Umbilical cord (tissue), 2 donors: ENCODE results near the gene CHST9. TPM values are rescaled to one million over a fixed set of nuclear protein-coding genes. Genes with fewer than 3 reads are reported as not detected.
"Not testable (repeated sequence)": the region's sequence is repeated elsewhere in the genome, so short reads cannot be mapped to it uniquely, and the experiment has no call there.

Source experiments
- DNase-seq: peaks from one replicate; pipeline ENCODE4 v3.0.0-alpha.2; 2015; ENCODE audit warnings: low spot score
- total RNA-seq: library from RNA; depleted of rRNA; stranded (reverse); fragments of >200 nt; gene quantifications from one replicate; pipeline ENCODE4 v1.2.3, GENCODE V29; 2014; ENCODE audit warnings: low replicate concordance; ENCODE audit not compliant: insufficient read depth

Gene CHST9
- total RNA-seq, 1 donor from 2014 or later = 3.4 TPM

DNA sequence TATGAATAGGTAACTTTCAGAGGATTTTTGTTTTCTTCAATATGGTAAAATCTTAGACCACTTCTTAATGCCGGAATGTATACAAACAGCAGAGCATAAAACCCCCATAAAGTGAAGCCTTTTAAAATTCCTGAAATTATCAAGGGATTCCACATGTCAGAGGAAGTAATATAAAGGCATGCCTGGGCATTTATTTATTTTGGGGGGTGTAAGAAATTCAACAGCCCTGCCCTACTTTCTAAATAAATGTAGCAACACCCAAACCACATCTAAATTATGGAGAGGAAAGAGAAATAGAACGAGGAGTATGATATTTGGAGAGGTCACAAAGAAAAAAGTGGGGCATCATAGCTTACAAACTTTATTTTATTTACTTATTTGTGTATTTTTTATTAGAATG is 9.9 kb downstream of the CHST9 start:
- no peak for DNase-seq

DNA sequence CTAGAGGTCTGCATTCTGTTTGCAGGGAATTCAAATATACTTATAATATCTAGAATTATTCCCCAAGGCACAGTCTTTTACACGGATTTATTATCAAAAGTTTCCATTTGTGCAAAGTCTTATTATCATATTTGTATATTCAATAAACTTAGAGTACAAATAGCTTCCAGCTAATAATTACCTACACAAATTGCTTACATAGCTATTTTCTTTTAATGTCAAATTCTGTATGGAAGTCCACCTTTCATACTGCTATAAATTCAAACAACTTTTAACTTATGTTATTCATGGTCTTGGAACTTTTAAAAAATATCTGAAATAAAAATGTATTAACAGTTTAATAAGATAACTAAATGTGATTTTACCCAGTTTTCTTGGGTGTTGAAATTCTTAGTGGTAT is 13.1 kb downstream of the CHST9 start:
- DNase-seq = no peak

DNA sequence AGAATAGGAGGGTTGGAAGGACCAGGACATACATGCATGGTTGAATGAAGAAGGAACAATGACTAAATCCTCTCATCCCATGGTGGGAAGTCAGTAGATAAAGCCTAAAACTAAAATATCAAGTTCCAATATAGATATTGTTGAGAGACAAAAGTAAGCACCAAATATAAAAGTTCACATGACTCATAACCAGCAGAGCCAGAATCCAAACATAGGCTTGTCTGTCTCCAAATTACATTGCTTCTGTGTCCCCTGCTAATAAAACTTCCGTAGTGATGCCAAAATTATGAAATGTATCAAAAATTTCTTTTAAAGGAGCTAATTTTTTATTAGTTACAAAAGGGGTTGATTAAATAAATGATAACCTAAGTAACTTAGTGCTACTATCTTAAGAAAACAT is 19.7 kb downstream of the CHST9 start:
- DNase-seq = no peak

DNA sequence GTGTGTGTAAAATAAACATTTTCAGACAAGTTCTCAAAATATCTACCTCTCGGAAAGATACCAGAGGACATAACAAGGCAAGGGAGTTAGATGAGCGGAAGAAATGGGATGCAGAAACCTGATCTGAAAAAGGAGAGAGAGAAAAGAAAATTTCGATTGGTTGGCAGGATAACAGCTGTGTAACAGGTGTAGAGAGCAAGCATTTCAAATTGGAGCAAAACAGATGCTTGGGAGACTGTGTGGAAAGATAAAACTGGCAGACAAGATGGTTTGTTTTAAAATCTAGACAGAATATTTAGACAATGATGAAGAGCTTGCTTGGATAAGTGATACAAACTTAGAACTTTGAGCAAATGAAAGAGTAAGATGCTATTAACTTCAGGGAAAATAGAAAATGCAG is 20.2 kb downstream of the CHST9 start:
- no peak for DNase-seq

DNA sequence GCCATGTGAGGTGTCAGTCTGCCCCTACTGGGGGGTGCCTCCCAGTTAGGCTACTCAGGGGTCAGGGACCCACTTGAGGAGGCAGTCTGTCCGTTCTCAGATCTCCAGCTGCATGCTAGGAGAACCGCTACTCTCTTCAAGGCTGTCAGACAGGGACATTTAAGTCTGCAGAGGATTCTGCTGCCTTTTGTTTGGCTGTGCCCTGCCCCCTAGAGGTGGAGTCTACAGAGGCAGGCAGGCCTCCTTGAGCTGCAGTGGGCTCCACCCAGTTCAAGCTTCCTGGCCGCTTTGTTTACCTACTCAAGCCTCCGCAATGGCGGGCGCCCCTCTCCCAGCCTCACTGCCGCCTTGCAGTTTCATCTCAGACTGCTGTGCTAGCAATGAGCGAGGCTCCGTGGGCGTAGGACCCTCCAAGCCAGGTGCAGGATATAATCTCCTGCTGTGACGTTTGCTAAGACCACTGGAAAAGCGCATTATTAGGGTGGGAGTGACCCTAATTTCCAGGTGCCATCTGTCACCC is 21.9 kb downstream of the CHST9 start:
- not testable (repeated sequence) for DNase-seq

DNA sequence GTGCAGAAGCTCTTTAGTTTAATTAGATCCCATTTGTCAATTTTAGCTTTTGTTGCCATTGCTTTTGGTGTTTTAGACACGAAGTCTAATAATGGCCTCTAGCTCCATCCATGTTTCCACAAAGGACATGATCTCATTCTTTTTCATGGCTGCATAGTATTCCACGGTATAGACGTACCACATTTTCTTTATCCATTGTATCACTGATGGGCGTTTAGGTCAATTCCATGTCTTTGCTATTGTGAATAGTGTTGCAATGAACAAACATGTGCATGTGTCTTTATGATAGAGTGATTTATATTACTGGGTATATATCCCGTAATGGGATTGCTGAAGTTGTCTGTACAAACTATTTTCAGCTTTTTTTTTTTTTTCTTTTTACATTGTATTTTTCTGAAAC is 35.9 kb downstream of the CHST9 start:
- DNase-seq = not testable (repeated sequence)

DNA sequence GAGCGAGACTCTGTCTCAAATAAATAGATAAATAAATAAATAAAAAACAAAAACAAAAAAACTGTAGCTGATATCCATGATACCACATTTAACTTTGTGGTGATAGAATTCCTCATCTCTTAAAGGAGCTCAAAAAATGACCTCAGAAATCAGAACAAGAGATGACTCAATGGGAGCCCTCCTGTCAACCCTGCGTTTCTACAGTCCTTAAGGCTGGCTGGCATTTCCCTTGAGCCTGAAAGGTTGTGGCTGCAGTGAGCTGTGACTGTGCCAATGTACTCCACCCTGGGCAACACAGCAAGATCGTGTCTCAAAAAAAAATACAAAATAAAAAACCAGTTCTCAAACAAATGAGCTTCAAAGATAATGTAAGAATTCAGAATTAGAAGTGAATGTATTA is 40.4 kb downstream of the CHST9 start:
- DNase-seq = no peak

DNA sequence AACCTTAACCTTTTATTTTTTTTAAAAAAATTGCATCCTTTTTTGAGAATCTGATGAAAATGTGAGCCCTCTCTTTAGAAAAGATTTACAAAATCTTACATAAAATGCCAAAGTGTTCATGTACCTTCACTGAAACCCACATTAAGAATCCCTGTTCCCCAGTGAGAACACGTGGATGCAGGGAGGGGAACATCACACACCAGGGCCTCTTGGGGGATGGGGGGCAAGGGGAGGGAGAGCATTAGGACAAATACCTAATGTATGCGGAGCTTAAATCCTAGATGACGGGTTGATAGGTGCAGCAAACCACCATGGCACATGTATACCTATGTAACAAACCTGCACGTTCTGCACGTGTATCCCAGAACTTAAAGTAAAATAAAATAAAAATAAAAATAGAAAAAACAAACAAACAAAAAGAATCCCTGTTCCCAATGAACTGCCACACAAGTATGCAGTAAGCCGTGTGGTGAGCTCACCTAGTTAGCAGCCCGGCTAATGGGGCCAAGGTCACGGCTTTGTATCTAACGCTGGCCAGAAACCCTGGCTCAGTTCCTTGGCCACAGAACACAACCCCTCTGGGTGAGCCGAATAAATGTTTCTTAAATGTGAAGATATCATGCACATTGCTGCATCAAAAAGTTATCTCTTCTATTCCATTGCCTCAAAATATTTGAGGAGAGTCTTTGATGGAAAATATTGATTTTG is 41.4 kb downstream of the CHST9 start:
- DNase-seq = peak; percentile 6

DNA sequence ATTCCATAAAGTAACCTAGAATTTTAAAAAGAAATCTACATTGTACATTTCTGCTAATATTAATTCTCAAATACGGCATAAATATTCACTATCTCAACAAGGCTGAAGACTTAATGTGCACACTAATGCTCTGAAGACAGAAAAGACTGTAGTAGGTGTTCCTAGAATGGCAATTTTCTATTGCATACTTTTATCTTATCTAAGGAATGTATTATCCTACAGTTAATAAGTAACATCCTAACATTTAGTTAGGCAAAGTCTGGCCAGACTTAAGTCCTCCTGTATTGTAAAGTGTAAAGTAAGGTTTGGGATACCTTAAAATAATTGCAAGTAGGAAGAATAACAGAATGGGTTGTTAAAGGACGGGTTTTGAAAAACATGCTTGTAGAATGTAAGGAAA is 42.2 kb downstream of the CHST9 start:
- no peak for DNase-seq

DNA sequence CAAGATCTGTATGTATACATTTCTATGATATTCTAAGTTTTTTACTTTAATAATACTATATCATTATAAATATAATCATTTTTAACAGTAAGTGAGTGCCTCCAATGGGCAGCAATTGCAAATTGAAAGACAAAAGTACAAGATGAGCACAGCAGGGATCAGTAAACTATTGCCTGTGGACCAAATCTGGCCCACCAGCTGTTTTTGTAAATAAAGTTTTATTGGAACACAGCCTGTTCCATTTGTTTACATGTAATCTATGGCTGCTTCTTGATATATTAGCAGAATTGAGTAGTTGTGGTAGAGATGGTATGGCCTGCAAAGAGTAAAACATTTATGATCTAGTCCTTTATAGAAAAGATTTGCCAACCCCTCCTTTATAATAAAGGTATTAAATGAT is 43.2 kb downstream of the CHST9 start:
- DNase-seq = no peak

DNA sequence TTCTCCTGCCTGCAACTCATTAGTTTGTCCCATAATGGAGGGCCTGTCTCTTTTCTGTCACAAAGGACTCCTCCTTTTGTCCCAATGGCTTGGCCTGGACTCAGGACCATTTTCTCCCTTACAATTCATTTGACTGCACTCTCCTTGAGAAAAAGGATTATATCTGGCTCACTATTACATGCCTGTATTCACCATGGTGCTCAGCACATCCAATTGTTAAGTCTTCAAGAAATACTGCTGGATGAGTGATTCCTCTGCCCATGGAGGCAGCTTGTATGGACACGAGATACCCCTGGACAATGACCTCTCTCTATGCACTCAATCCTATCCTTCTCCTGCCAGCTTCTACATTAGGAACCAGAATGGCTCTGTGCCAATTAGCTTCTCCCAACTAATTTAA is 47.0 kb downstream of the CHST9 start:
- no peak for DNase-seq

DNA sequence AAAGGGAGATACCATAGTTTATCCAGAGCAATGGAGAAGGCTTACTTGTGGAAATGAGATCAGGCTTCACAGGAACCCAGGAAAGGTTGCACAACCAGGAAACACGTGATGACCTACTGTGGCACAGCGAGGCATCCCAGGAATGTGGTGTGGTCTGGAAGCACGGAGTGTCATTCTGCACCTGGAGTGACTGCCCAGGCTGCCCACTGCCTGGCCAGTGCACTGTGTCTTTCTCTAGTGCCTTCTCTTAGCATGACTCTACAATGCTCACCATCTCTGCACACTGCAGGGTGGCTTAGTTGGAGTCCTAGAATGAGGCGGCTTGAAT is 48.9 kb downstream of the CHST9 start:
- peak; percentile 13 for DNase-seq

DNA sequence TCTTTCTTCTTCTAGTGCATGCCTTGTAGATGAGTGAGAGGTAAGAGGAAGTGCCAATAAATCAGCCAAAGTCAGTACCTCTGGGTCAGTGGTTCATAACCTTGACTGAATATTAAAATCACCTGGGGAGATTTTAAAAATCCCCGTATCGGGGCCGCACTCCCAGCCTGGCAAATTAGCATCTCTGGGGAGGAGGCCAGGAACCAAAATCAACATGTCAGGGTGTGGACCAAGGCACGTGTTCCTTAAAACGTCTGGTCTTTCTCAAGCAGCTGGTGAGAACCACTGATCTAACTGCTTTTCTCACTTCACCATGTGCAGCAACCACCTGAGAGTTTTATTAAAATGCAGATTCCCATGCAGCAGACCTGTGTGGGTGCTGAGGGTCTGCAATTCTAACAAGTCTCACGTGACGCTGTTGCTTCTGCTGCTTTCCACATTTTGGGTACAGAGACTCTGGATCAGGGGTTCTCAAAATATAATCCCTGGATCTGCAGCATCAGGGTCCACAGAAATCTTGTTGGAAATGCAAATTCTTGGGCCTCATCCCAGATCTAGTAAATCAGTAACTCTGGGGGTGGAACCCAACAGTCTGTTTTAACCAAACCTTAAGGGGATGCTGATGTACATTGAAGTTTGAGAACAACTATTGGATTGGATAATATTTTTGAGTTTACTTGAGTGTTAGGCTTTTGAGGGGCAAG is 49.5 kb downstream of the CHST9 start:
- DNase-seq = peak; percentile 6

DNA sequence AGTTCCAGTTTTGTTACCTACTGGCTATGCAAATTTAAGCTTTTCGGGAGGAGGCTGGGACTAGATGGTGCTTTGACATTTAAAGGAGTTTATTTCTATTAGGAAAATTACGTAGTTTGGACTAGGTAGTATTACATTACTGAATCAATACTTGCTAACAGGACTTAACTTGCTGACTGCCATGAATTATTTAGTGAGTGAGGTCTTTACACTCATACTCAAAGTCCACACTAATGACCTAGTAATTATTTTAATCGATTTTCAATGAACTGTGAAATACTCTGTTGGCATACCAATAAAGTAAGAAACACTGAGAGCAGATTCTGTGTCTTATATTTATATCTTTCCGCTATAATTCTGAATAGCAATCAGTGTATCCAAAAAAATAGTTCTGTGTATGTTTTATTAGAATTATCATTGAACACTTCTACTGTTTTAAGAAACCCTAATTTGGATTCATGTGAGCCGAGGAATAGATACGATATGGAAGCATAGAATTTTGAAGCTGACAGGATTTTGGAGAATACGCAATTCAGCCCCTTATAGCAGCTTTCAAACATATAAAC is 55.0 kb downstream of the CHST9 start:
- DNase-seq = no peak

DNA sequence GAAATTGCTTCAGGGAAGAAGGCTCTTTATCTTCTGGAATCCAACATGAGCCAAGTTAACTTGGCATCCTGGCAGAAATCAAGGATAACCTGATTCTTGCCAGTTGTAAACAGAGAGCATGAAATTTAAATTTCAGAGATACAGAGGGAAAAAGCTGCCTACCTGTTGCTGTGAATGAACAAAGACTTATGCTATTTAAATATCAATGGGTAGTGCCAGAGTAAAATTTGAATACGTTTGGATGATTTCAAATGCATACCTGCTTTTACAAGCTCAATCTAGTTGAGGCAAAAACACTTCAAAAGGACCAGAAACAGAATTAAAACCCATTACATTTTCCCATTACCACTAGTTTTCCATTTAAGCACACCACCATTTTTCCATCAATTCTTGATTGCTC is 60.9 kb downstream of the CHST9 start:
- DNase-seq = no peak

DNA sequence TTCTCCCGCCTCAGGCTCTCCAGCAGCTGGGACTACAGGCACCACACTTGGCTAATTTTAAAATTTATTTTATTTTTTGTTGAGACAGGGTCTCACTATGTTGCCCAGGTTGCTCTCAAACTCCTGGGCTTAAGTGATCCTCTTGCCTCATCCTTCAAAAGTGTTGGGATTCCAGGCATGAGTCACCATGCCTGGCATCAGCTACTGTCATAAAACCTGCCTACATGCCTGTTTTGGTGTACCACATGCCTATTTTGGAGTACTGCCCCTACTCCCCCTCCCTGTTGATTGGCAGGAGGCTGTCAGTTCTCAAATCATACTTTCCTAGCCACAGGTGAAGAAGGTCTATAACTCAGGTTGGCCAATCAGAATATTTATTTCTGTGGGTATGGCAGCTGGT is 64.0 kb downstream of the CHST9 start:
- no peak for DNase-seq

DNA sequence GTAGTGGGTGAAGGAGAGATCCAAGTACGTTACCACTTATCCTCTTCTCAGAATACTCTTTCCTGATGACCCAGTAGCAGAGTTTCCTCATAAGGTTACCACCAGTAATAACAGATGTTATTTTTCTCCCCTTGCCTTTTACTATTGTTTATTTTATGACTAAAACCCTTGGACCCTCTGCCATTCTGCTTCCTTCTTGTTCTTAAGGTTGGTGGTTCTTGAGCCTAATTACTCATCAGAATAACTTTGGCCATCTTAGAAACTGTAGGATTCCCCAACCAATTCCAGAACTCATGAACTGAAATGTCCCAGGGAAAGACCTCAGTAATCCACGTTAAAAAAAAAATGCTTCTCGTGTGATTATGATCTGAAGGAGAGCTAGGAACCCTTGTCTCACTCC is 64.9 kb downstream of the CHST9 start:
- DNase-seq = no peak

DNA sequence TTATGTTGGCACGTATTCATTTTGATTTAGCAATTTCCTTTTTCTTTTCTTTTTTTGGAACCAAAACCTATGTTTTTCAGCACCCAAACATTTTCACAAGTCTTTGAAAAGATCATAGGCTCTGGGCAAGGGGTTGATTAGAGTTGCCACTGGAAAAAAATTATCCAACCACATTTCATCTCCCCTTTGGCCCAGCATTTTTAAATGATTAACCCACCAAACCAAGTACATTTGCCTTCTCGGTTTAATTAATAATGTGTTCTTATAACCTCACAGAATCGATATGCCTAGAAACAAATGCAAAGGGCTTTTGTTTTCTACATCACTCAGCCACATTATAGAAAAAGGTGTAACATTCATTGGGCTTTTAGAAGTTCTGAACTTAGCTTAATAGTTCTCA is 66.1 kb downstream of the CHST9 start:
- no peak for DNase-seq

DNA sequence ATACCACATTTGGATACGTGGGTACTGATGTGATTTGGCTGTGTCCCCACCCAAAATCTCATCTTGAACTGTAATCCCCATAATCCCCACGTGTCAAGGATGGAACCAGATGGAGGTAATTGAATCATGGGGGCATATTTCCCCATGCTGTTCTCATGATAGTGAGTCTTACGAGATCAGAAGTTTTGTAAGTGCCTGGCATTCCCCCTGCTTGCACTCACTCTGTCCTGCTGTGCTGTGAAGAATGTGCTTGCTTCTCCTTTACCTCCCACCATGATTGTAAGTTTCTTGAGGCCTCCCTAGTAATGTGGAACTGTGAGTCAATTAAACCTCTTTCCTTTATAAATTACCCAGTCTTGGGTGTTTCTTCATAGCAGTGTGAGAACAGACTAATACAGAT is 70.3 kb downstream of the CHST9 start:
- DNase-seq = no peak

DNA sequence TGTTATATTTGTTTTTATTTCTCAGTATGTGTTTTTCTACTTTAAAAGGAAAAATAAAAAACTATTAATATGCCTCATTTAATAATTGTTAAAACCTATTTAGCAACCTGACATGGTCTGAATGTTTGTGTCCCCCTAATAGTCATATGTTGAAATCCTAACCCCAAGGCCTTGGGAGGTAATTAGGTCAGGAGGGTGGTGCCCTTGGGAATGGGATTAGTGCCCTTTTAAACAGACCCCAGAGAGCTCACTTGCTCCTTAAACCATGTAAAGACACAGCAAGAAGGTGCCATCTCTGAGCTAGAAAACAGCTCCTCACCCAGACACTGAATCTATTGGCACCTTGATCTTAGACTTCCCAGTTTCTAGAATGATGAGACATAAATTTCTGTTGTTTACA is 71.8 kb downstream of the CHST9 start:
- no peak for DNase-seq

DNA sequence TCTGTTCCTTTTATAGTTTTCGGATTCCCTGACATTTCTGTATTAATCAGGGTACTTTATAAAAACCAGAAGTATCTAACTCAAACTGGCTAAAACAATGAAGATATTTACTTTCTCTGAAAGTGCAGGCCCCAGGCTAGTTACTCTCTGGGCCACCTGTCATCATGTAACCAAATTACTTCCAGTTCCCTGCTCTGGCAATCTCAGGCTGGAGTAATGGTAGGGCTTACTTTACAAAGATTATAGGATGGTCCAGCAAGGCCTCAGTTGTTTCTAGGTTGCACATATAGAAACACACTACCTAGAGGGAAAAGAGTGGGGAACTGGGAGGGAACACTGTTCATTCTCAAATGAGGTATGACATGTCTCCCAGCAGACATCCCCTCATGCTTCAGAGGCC is 74.8 kb downstream of the CHST9 start:
- DNase-seq = no peak

DNA sequence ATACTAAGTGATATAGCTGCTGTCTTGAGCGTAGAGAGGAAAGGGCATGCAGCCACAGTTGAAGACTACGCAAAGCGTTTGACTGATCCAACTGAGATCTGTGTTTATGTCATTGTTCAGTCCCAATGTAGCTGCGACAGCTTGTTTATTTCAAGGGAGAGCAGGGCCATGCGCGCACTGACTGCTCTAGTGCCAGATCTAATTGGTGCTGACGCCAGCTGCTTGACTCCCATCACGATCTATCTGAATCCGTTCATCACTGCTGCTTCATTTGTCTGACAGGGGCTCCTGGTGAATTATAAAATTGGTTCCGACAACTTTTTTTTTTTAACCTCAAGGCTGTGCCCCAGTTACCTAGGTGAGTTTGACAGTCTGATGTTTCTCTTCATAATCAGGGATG is 75.7 kb downstream of the CHST9 start:
- DNase-seq = no peak

DNA sequence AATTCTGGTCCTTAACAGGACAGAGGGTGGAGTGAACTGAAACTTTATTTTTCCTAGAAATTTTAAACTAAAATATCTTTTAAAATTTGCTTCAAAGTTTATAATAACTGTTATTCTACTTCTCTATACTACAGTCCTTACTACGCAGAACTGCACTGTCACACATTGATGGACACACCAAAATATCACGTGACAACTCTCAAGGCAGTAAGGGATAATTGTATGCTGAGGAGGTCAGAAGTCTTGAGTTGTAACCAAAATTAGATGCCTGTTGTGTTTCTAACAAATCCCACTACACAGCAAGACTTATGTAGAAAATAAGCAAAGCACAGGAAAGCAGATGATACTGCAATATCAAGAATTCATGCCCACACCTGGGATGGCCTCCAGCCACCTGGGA is 76.3 kb downstream of the CHST9 start:
- DNase-seq = no peak
